Erythroblast (primary cell): ENCODE results near the gene RAB11FIP4.

Source experiments
- GATA1 ChIP-seq: IDR thresholded peaks from 2 replicates; pipeline ENCODE4 v1.6.1; 2011; ENCODE audit warnings: low read depth, mild to moderate bottlenecking, control low read depth, low read length, moderate library complexity
- POLR2A ChIP-seq: IDR thresholded peaks from 2 replicates; pipeline ENCODE4 v1.6.1; 2011; ENCODE audit warnings: mild to moderate bottlenecking, low read length

GRCh38 chr17:31408586-31408985 lies 17.1 kb downstream of the RAB11FIP4 start:
- no peak for TF ChIP-seq POLR2A
- no peak for TF ChIP-seq GATA1
